Stimulated activated naive CD4-positive, alpha-beta T cell (primary cell): Measurements from ENCODE around the gene PLCE1.
"Not testable (repeated sequence)": the region's sequence is repeated elsewhere in the genome, so short reads cannot be mapped to it uniquely, and the experiment has no call there.

ENCODE experiments used
- DNase-seq, 6 experiments: peaks; one replicate each; lab custom pipeline; 2025; lab: John Stamatoyannopoulos, UW

The PLCE1 gene

DNA sequence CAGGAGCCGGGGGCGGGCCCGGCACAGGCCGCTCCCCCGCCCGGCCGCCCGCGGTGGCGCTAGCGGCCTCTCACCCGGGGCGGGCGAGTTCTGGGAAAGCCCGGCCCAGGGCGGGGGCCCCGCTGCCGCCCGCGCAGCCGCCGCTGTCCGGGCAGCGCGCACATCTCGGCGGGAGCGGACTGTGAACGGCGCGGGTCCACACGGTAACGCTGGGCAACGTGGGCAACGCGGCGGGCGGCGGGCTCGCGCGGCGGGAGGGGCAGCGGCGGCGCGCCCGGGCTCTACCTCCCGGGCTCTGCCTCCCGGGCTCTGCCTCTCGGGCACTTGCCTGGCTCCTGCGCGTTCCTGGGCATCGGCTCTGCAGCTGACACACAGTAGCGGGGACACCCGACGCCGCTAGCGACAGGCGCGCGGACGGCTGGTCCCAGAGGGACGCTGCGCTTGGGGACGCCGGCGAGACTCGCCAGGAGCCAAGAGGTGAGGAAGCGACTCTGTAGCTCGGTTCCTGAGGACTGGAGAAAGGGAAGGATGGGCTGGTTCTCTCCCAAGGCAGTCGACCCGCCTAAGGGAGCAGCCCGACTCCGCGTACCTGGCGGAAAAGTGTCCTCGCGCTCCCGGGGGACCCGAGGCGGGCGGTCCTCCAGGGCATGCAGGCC is at the start of gene PLCE1:
Gene PLCE1, plus strand, starts transcription at position 150 of the 656 bp plus-strand sequence. CDS start 37,116 bp downstream, outside the sequence.
- DNase-seq, result no peak

DNA sequence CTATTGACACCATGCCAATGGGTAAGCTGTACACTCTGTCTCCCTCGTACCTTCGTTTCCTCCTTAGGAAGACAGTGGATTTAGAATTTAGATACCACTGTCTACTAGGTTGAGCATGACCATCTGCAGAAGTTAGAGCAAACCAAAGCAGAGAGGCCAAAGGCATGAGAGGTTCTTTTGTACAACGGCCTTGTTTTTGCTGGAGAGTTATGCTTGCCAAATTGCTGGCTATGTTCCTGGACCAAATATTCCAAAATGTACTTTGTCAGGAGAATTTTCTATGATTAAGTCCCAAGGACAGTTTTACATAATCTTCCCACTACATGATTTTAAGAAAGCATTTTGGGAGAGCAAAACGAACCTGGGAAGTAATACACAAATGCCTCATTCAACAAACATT is 47.9 kb upstream of the PLCE1 start:
- DNase-seq, result no peak

DNA sequence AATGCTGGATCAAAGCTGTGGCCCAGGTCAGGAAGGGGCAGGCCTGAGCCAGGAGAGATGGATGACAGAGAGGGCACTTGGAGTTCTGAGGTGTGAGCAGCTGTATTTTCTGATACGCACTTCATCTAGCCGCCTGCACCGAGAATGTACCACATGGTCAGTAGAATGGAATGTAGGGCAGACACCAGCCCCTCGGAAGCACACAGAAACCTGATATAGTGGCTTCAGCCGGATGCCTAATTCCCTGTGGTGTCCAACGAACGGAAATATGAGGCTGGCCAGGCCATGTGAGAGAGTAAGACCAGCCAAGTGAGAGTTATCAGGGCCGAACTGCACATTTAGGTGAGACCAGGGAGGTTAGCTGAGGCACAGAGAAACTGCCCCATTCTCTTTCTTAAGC is 46.7 kb upstream of the PLCE1 start:
- DNase-seq, result no peak

DNA sequence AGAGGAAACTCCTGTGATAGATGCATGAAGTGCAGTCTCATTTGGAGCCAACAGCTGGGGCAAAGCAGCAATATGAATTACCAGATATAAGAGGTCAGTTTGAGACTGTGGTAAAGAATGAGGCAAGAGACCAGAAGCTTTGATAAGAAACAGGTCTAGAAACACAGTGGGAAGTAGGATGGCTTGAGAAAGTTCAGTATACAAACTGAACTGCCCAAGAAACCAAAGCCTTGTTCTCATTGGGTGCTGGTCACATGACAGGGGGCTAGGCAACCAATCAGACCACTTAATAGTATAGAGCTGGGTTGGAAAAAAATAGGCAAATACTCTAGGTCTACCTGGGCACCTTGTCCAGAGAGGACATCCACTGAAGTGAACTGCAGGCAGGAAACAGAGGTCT is 46.2 kb upstream of the PLCE1 start:
- no peak for DNase-seq

DNA sequence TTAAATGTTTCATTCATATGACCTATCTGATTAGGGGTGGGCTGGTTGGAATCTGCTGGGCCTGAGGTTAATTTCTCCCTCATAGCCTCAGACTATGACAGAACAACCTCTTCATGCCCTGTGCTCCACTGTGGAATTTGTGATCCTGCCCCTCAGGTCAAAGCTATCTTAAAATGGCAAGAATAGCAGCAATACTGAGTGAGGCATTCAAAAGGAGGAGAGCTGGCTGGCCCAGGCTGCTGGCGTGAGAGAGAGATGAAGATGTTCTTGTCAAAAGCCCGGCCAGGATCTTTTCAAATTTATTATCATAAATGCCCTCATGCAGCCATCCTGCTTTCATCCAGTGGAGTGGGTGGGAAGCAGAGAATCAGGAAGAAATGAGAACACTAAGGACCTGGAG is 41.8 kb upstream of the PLCE1 start:
- DNase-seq, result no peak

DNA sequence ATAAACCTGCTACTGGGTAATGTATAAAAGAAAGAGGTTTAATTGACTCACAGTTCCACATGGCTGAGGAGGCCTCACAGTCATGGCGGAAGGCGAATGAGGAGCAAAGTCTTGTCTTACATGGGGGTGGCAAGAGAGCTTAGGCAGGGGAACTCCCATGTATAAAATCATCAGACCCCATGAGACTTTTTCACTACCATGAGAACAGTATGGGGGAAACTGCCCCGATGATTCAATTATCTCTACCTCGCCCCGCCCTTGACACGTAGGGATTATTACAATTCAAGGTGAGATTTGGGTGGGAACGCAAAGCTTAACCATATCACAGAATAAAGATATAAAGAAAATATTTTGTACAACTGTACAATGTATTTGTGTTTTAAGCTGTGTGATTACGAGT is 39.4 kb upstream of the PLCE1 start:
- no peak for DNase-seq

DNA sequence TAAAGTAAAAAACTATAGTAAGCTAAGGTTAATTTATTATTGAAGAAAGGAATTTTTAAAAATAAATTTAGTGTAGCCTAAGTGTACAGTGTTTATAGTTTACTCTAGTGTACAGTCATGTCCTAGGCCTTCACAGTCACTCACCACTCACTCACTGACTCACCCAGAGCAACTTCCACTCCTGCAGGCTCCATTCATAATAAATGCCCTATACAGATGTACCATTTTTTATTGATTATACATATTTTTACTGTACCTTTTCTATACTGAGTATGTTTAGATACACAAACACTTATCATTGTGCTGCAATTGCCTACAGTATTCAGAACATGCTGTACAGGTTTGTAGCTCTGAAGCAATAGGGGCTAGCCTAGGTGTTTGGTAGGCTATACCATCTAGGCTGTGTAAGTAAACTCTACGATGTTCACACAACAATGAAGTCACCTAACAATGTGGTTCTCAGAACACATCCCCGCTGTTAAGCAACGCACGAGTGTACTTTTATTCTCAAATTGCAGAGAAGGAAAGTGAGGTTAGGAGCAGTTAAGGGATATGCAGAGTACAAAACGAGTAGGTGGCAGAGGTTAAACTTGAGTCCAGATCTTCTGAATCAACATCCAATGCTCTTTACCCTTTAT is 38.9 kb upstream of the PLCE1 start:
- DNase-seq, result no peak

DNA sequence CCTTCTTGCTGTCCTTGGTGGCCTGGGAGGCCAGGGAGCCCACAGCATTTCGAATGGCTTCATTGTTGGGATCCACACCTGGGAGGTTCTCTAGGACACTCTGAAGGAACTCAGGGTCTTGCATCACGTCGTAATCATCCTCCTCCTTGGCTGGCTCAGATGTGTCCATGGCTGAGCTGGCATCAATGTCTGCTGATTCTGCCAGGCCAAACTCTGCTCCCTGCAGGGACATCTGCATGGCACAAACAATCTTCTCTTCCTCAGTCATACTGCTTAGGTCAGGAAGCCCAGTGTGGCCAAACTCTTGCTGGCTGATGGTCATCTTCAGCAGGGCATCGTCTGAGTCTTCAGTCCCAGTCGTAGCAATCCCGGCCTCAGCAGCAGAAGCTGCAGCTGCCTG is 34.9 kb upstream of the PLCE1 start:
- no peak for DNase-seq

DNA sequence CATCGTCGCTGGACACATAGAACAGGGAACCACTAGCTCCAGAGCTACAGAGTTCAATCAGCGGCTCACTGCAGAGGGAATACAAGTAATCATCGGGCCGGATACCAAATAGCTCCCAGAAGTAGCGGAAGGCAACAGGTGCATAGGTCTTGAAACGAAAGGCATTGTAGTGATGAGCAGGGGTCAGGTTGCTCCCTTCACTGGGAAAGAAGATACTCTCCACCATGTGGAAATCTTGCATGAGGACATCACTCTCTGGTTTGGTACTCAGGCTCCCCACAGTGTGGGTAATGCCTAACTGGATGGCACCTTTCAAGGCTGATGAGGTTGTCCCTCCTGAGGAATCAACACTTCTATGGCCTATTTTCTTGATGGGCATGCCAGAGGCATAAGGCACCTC is 32.7 kb upstream of the PLCE1 start:
- not testable (repeated sequence) for DNase-seq

DNA sequence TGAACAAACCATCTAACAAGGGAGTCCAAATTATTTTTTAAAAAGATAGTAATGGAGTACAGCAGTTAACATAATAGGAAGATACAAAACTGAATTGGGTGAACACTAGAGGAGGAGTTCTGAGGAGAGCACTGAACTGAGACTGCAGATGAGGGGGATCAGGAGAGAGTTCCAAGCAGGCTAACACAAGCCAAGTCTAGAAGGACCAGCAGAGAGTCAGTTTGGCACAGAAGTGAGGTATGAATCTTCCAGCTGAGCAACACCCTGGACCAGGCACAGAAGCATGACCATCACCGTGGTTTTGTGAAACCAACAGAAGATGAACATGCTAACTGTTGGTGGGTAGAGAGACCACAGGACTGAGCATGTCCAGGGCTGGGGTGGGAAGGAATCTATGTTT is 30.8 kb upstream of the PLCE1 start:
- no peak for DNase-seq

DNA sequence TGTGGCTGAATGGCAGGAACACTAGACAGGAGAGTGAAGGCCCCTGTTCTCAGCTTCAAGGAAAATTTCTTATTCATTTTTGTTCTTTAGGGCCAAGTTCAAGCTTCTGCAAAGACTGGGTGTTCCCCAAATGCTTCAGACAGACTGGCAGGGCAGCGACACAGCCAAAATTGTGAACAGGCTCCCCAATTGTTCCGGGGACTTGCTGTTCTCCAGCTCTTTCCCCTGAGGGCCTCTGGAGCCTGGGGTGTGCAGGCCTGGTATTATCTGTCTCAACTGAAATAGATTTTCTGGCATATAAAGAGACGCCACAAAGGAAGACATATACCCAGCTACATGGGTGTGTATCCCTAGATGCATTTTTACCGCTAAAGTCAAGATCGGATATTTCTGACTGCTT is 30.3 kb upstream of the PLCE1 start:
- DNase-seq, result no peak

DNA sequence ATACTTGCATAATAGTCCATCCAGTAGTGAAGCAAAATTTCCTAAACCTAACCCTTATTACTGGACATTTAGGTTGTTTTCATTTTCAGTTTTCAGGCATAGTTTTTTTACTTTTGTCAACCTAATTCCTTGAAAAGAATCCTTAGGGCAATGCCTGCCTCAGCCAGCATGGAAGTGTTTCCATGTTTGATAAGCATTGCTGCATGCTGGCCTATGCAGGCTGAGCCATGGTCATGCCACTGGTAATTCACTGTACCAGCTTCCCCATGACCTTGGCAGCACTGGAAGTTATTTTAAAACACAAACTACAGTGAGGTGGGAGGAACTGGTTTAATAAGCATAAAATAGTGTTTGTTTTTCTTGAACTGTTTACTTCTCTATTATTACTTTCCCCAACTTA is 27.8 kb upstream of the PLCE1 start:
- no peak for DNase-seq

DNA sequence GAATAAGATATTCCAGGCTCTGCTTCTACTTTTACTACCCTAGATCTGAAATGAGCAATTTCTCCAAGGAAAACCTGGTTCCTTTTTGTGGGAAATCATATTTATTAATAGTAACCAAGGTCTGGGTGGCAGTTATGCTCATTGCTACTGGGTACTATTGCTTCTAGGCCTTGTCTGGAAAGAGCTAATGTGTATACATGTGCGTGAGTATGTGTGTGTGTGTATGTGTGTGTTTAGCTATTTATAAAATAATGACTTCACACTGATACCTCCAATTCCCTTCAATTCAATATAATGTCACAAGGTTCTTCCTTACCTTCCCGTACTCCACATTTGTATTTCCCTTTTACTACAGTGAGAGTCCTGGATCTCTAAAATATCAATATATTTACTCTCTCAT is 26.0 kb upstream of the PLCE1 start:
- no peak for DNase-seq

DNA sequence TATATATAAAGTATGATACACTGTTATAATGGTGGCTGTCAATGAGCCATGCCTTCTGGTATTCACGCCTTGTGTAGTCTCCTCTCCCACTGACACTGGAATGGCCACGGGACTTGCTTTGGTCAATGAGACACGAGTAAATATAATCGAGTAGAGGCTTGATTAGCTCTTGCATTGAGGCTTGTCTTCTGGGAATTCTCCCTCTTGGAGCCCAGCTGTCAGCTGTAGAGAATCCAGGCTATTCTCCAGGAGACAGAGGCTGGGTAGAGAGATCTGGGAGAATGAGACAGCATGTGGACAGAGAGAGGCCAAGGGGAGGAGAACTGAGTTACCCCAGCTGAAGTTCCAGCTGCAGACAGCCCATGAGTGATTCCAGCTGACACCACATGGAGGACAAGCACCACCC is 25.2 kb upstream of the PLCE1 start:
- no peak for DNase-seq

DNA sequence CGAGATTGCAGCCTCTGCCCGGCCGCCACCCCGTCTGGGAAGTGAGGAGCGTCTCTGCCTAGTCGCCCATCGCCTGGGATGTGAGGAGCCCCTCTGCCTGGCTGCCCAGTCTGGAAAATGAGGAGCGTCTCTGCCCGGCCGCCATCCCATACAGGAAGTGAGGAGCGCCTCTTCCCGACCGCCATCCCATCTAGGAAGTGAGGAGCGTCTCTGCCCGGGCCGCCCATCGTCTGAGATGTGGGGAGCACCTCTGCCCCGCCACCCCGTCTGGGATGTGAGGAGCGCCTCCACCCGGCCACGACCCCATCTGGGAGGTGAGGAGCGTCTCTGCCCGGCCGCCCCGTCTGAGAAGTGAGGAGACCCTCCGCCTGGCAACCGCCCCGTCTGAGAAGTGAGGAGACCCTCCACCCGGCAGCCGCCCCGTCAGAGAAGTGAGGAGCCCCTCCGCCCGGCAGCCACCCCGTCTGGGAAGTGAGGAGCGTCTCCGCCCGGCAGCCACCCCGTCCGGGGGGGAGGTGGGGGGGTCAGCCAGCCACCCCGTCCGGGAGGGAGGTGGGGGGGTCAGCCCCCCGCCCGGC is 23.2 kb upstream of the PLCE1 start:
- not testable (repeated sequence) for DNase-seq

DNA sequence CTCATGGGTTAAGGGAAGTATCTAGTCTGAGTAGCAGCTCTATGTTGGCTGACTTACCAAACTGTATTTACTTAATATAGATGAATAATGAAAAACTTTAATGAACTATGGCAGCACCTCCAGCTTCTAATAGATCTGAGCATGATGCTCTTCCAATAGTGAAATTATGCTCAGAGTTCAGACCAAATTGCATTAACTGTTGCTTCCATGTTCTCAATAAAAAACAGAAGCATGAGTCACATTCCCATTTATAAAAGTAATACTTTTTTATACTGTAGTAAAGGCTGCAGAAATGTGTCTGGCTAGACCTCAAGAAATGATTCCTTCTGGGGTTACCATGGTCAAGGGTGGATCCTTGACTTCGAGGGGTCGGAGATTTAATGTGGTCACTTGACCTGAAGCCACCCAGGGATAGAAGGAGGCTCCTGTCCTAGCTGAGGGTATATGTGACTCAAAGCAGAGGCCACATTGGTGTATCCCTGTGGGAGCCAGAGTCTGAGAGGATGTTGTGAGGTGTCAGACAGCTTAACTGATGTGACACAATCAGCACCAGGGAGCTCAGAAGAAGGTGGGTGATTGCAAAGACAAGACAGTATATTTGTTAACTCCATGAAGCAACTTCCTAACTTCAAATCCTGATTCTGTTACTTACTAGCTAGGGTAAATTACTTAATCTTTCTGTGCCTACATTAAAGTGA is 19.8 kb upstream of the PLCE1 start:
- DNase-seq, result no peak

DNA sequence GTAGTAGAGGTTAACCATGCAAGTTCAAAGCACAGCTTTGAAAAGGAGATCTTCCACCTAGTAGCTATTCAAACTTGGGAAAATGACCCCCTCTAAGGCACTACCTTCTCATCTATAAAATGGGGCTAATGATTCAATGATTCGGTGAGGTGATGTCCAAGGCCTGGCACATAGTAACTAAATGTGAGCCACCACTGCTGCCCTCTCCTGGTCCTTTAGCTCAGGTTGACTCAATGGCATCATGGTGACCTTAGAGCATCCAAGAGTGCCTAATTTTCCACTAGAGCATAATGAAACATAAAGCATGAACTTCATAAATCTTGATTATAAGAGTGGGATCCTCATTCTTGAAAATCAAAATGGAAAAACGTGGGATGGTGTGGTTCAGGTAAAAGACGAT is 16.3 kb upstream of the PLCE1 start:
- DNase-seq, result no peak

DNA sequence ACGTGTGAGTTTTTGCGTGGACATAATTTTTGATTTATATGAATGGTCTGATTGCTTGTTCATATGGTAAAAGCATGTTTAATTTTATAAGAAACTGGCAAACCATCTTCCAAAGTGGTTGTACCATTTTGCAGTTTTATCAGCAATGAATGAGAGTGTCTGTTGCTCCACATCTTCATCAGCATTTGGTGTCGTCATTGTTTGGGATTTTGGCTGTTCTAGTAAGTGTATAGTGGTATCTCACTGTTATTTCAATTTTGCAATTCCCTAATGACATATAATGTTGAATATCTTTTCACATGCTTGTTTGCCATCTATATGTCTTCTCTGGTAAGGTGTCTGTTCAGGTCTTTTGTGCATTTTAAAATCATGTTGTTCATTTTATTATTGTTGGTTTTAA is 13.2 kb upstream of the PLCE1 start:
- DNase-seq, result no peak

DNA sequence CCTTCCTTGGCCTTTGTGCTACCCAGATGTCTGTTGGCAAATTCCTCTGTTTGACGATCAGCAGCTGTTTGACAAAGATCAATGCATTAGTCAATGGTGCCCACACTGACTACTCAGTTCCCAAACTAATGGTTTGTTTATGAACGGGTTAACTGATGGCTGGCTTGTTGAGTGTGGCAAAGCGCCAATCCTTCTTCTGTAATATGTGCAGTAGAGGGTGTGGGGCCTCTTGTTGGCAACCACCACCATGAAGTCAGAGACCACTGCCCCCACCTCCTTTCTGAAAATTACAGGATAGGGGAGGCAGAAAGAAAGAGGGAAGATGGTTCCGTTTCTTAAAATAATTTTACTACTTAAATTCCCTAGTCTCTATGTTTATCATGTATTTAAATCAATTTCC is 2.6 kb upstream of the PLCE1 start:
- no peak for DNase-seq

DNA sequence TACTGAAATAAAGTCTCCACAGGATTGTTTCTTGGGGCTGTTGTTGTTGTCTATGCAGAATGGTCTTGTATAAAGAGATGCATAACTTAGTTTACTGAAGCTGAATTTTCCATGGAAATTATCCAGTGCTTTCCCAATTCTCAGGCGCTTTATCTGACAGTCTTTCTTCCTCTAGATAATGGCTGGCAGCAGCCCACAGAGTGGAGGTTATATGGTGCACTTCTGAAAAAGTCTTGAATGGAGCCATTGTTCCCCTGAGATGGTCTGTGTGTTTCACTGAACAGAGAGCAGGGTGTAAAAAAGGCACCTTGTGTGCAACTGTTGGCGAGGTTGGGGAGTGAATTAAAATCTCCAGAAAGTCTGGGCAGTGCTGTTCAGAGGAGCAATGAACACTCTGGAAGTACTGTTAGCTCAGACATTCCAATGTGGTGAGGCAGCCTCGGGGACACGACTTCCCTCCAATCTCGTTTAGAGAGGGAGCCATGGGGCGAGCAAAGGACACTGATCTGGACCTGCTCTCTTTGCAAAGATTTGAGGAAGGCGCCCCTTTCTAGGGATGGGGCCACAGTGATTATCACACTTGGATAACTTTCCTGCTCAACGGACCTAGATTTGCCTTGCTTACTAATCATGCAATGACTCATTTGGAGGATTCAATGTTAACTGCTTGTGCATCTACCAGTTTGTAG is 2.0 kb upstream of the PLCE1 start:
- no peak for DNase-seq

DNA sequence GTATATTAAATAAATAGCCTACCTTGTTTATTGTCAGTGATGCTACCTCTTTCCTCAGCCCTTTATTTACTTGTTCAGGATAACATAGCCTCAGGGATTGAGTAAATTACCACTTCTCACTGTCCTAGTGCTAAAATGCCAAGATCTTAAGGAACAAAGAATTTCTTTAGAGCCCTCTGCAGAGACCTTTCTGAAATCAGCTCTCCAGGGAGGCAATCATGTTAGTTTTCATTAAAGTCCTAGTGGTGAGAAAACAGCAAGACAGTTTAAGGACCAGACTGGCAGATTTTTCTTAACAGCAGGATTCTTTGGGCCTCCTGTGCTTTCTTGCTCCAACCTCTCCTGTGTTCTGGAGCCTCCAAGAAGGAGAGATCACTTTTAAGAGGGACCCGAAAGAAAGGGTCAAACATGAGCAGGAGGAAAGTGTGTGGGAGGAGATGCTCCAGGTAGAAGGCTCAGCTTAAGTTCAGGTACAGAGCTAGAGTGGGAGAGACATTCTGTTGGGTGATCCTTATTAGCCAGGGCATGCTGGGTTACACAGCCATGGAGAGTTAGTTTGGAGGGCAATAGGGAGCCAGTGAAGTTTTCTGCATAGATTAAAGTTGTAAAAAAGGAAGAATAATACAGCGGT is 1.2 kb upstream of the PLCE1 start:
- no peak for DNase-seq

DNA sequence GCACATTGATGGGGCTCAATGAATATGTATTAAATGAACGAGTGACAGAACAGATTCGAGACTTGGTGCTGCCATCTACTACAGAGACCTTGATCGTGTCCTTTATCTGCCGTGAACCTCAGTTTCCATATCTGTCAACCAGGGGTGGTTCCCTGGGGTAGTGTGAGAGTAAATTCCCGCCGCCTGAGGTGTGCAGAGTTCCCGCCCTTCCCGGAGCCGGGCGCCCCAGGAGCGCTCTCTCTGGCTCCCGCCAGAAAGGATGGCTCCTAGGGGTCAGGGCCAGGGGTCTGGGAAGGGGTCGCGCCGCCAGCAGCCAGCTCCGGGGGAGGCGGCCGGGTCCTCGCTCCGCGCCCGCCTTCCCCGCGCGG is 333 bp upstream of the PLCE1 start:
- no peak for DNase-seq
